CD4-positive, alpha-beta memory T cell (primary cell): ENCODE results near the gene FPGT. TPM values are rescaled to one million over a fixed set of nuclear protein-coding genes. Genes with fewer than 3 reads are reported as not detected.
A peak's percentile ranks its signal among the peaks of the same experiment; 100 is the strongest.

Experiments
- CTCF ChIA-PET: fragments of 350-600 bp; sonication (Branson Sonifier 250); formaldehyde crosslinking; loops from one replicate; lab custom pipeline; 2021; ENCODE audit warnings: inconsistent platforms; ENCODE audit not compliant: partially characterized antibody; lab: Charles Lee
- POLR2A ChIA-PET: fragments of 350-600 bp; sonication (Branson Sonifier 250); formaldehyde crosslinking; loops from one replicate; lab custom pipeline; 2021; ENCODE audit not compliant: partially characterized antibody; lab: Charles Lee
- DNase-seq, 5 donors: peaks; one replicate each; pipeline versions ENCODE4 v3.0.0 to v3.0.0-alpha.2; 2020 to 2022; ENCODE audit warnings: mixed read lengths in 1 of 5
- H3K27ac ChIP-seq: one replicate; pipeline ENCODE4 v1.7.0; 2013; ENCODE audit warnings: low read depth, low read length
- H3K27me3 ChIP-seq: 2 replicates; pipeline ENCODE4 v1.7.0; 2013; ENCODE audit warnings: mild to moderate bottlenecking, low read length, moderate library complexity; ENCODE audit not compliant: insufficient read depth
- H3K36me3 ChIP-seq: 2 replicates; pipeline ENCODE4 v1.7.0; 2013; ENCODE audit warnings: mild to moderate bottlenecking, low read length, moderate library complexity; ENCODE audit not compliant: insufficient read depth
- H3K4me1 ChIP-seq: 2 replicates; pipeline ENCODE4 v1.7.0; 2013; ENCODE audit warnings: mild to moderate bottlenecking, low read length, moderate library complexity; ENCODE audit not compliant: insufficient read depth
- H3K4me3 ChIP-seq, 2 donors: one replicate each; pipeline ENCODE4 v1.7.0; 2013; ENCODE audit warnings: low read length in 2 of 2, mild to moderate bottlenecking in 1 of 2
- H3K9me3 ChIP-seq, 2 donors: one replicate each; pipeline ENCODE4 v1.7.0; 2013; ENCODE audit warnings: low read length in 2 of 2, control low read depth in 1 of 2; ENCODE audit not compliant: control insufficient read depth in 1 of 2
- H3K27ac Mint-ChIP-seq, 7 donors: one replicate each; pipeline ENCODE4 v1.8.0; 2020 to 2021; ENCODE audit warnings: mixed read lengths in 7 of 7, mild to moderate bottlenecking in 6 of 7, inconsistent platforms in 3 of 7, moderate library complexity in 3 of 7
- H3K27me3 Mint-ChIP-seq, 2 donors: one replicate each; pipeline ENCODE4 v1.8.0; 2020 to 2021; ENCODE audit warnings: mixed read lengths in 2 of 2
- H3K36me3 Mint-ChIP-seq, 2 donors: one replicate each; pipeline ENCODE4 v1.8.0; 2020 to 2021; ENCODE audit warnings: mixed read lengths in 2 of 2, inconsistent platforms in 1 of 2, mild to moderate bottlenecking in 1 of 2
- H3K4me1 Mint-ChIP-seq, 4 donors: one replicate each; pipeline ENCODE4 v1.8.0; 2020 to 2021; ENCODE audit warnings: mixed read lengths in 4 of 4, mild to moderate bottlenecking in 1 of 4
- H3K4me3 Mint-ChIP-seq, 8 donors: one replicate each; pipeline ENCODE4 v1.8.0; 2020 to 2021; ENCODE audit warnings: mixed read lengths in 8 of 8, mild to moderate bottlenecking in 7 of 8, moderate library complexity in 6 of 8, inconsistent platforms in 3 of 8
- H3K9me3 Mint-ChIP-seq, 8 donors: one replicate each; pipeline ENCODE4 v1.8.0; 2020 to 2021; ENCODE audit warnings: mixed read lengths in 8 of 8, mild to moderate bottlenecking in 5 of 8, inconsistent platforms in 3 of 8, moderate library complexity in 1 of 8
- intact Hi-C: fragments of 100-400 bp; cut with micrococcal nuclease; formaldehyde crosslinking; loops from one replicate; pipeline ENCODE4 v1.15.1; 2023
- polyA plus RNA-seq, 2 donors: library from polyadenylated mRNA; unstranded; fragments of 300-500 nt; fragmentation: Illumina TruSeq; gene quantifications; one replicate each; pipeline ENCODE4 v1.2.3, GENCODE V29; 2021
- total RNA-seq, 2 experiments: library from RNA; stranded (reverse); gene quantifications; one replicate each; pipeline ENCODE4 v1.2.3, GENCODE V29; 2021

Gene FPGT
- total and polyA plus RNA-seq, 4 experiments from 2014 or later, result 4.9 to 14.8 (median 9.7) TPM

DNA sequence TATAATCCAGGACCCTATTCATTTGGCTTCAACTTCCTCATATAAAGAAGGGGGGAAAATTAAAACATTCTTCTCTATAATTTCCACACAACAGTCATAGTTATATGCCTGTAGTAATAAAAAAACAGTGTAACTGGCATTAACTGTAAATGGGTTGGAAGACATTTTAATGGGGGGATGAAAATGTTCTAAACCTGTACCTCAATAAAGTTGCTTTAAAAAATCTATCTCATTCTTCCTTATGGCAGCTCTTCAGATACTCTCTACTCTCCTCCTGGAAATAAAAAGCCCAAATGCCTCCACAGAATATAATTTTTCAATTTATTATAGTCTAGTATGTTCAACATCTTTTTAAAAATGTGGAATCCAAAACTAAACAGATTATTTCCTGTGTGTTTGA, 2.7 kb upstream of the FPGT start:
- Histone ChIP-seq H3K27me3 (no peaks in the 10 kb centered on the region), H3K36me3 (no peaks in the 10 kb centered on the region), H3K9me3 (no peaks in the 10 kb centered on the region), H3K4me3 (no peak overlapping the region), H3K4me1 (peaks cover 22% of the 10 kb centered on the region), H3K27ac (no peak overlapping the region)
- POLR2A ChIA-PET, result no interaction called here
- H3K9me3 Mint-ChIP-seq, result peaks cover 0 to 1% (median 0%) of the 10 kb centered on the region in 8 donors
- H3K4me1 Mint-ChIP-seq, result peaks cover 10 to 24% (median 17%) of the 10 kb centered on the region in 4 donors
- no peak overlapping the region for H3K4me3 Mint-ChIP-seq
- no peaks in the 10 kb centered on the region for H3K27me3 Mint-ChIP-seq
- no peak overlapping the region for H3K27ac Mint-ChIP-seq
- H3K36me3 Mint-ChIP-seq, result peaks cover 4 to 8% of the 10 kb centered on the region in 2 donors
- intact Hi-C loops, result loop anchor here (5.0 kb wide), 1 partner anchor 1592 kb away; the partner anchor contains the start of gene RABGGTB
- no peak for DNase-seq
- CTCF ChIA-PET, result no interaction called here

DNA sequence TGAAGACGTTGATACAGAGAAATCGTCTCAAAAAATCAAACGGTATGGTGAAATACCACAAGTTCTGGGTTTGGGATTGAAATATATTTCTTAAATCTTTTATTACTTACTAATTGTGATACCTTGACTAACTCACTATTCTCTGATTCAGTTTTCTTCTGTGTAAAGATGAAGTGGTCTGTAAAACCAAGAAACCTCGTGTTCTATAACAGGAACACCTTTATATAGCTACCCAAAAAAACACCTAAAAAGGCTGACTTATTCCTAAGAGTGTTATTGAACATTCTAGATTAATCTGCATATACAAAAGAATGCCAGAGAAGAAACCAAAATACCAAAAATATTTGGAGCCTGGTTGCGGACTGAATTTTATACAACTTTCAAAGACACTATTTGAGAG, 787 bp upstream of the FPGT start:
- H3K36me3 Mint-ChIP-seq, result peaks cover 13 to 19% of the 10 kb centered on the region in 2 donors
- ChIA-PET POLR2A (interaction anchor here (2.6 kb wide), 1 partner anchor 536 kb away, joined by 15 read pairs; the partner anchor contains the start of genes CRYZ and TYW3), CTCF (no interaction called here)
- H3K4me3 ChIP-seq, result peak overlapping the region; percentile 79 to 92
- H3K27me3 ChIP-seq, result no peaks in the 10 kb centered on the region
- no peaks in the 10 kb centered on the region for H3K9me3 ChIP-seq
- peaks cover 10 to 24% (median 17%) of the 10 kb centered on the region in 4 donors for H3K4me1 Mint-ChIP-seq
- H3K36me3 ChIP-seq, result no peaks in the 10 kb centered on the region
- H3K27me3 Mint-ChIP-seq, result no peaks in the 10 kb centered on the region
- H3K4me1 ChIP-seq, result peaks cover 22% of the 10 kb centered on the region
- H3K27ac ChIP-seq, result peak overlapping the region; percentile 62
- peak overlapping the region; percentile 91 to 98 (median 96) for H3K27ac Mint-ChIP-seq
- H3K9me3 Mint-ChIP-seq, result no peaks in the 10 kb centered on the region
- DNase-seq, result peak in 1 of 5 donors; percentile 1
- intact Hi-C loops, result loop anchor here (5.0 kb wide), 1 partner anchor 1590 kb away; the partner anchor contains the start of gene RABGGTB
- H3K4me3 Mint-ChIP-seq, result peak overlapping the region; percentile 91 to 96 (median 94)

DNA sequence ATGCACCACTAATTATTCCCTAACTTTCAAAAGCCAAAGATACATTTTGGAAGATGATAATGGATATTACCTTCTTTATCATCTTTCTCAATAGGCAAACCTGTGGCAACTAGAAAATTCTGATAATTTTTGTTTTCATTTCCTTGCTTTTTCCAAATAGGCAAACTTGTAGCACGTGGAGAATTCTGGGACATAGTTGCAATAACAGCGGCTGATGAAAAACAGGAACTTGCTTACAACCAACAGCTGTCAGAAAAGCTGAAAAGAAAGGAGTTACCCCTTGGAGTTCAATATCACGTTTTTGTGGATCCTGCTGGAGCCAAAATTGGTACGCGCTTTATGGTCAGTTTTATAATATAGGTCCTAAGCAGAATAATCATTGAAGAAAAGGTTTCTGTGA, 1.5 kb downstream of the FPGT start:
- H3K4me3 ChIP-seq, result no peak overlapping the region
- Mint-ChIP-seq H3K4me1 (peaks cover 10 to 24% (median 17%) of the 10 kb centered on the region in 4 donors), H3K9me3 (no peaks in the 10 kb centered on the region)

DNA sequence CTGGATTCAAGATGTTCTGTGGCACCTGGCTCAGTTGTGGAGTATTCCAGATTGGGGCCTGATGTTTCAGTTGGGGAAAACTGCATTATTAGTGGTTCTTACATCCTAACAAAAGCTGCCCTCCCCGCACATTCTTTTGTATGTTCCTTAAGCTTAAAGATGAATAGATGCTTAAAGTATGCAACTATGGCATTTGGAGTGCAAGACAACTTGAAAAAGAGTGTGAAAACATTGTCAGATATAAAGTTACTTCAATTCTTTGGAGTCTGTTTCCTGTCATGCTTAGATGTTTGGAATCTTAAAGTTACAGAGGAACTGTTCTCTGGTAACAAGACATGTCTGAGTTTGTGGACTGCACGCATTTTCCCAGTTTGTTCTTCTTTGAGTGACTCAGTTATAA, 7.2 kb downstream of the FPGT start:
- H3K36me3 Mint-ChIP-seq, result peaks cover 34 to 42% of the 10 kb centered on the region in 2 donors
- Histone ChIP-seq H3K4me3 (no peak overlapping the region), H3K9me3 (no peaks in the 10 kb centered on the region), H3K27ac (no peak overlapping the region), H3K36me3 (peaks cover 10% of the 10 kb centered on the region), H3K4me1 (no peaks in the 10 kb centered on the region), H3K27me3 (no peaks in the 10 kb centered on the region)
- no peak overlapping the region for H3K27ac Mint-ChIP-seq
- H3K27me3 Mint-ChIP-seq, result no peaks in the 10 kb centered on the region
- POLR2A ChIA-PET, result no interaction called here
- CTCF ChIA-PET, result no interaction called here
- no peak overlapping the region for H3K4me3 Mint-ChIP-seq
- intact Hi-C loops, result no loop called here
- no peak for DNase-seq
- H3K9me3 Mint-ChIP-seq, result peaks cover 0 to 3% (median 0%) of the 10 kb centered on the region in 8 donors
- H3K4me1 Mint-ChIP-seq, result peaks cover 0 to under 1% (median 0%) of the 10 kb centered on the region in 4 donors

More for the DNA sequence above, 1.5 kb downstream of the FPGT start:
- peak overlapping the region in 4 of 8 donors; percentile 91 to 96 (median 94) for H3K4me3 Mint-ChIP-seq
- peaks cover 19 to 23% of the 10 kb centered on the region in 2 donors for H3K36me3 Mint-ChIP-seq
- intact Hi-C loops, result loop anchor here (5.0 kb wide), 1 partner anchor 1588 kb away; the partner anchor contains the start of gene RABGGTB
- Histone ChIP-seq H3K9me3 (no peaks in the 10 kb centered on the region), H3K36me3 (peaks cover 2% of the 10 kb centered on the region), H3K27me3 (no peaks in the 10 kb centered on the region), H3K27ac (no peak overlapping the region), H3K4me1 (peaks cover 22% of the 10 kb centered on the region)
- POLR2A ChIA-PET, result no interaction called here
- CTCF ChIA-PET, result no interaction called here
- no peak for DNase-seq
- H3K27me3 Mint-ChIP-seq, result no peaks in the 10 kb centered on the region
- H3K27ac Mint-ChIP-seq, result peak overlapping the region in 3 of 7 donors; percentile 91 to 98 (median 98)

DNA sequence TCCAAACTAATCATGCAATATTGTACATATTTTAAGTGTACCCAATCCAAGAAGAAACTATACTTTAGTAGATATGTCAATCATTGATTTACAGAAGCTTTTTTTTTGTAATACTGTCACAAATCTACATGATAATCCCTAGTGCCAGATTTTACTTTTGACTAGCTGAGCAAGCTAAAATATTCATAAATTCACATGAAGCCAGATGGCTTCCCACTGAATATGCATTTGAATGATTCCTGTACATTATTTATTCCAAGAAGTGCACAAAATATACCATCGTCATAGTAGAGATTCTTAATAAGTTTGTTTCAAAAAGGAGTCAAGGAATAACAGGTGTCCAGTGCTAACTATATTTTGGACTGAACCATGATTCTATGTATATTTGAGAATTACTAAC, 17.2 kb downstream of the FPGT start:
- Histone ChIP-seq H3K4me3 (no peak overlapping the region), H3K27me3 (no peaks in the 10 kb centered on the region), H3K4me1 (no peaks in the 10 kb centered on the region), H3K9me3 (no peaks in the 10 kb centered on the region), H3K27ac (no peak overlapping the region), H3K36me3 (no peaks in the 10 kb centered on the region)
- H3K36me3 Mint-ChIP-seq, result peaks cover 3 to 12% of the 10 kb centered on the region in 2 donors
- ChIA-PET POLR2A (no interaction called here), CTCF (no interaction called here)
- peaks cover 0 to 2% of the 10 kb centered on the region in 2 donors for H3K27me3 Mint-ChIP-seq
- H3K4me1 Mint-ChIP-seq, result no peaks in the 10 kb centered on the region
- intact Hi-C loops, result no loop called here
- H3K9me3 Mint-ChIP-seq, result peaks cover 0 to 3% (median 1%) of the 10 kb centered on the region in 8 donors
- H3K4me3 Mint-ChIP-seq, result no peak overlapping the region
- no peak for DNase-seq
- no peak overlapping the region for H3K27ac Mint-ChIP-seq

DNA sequence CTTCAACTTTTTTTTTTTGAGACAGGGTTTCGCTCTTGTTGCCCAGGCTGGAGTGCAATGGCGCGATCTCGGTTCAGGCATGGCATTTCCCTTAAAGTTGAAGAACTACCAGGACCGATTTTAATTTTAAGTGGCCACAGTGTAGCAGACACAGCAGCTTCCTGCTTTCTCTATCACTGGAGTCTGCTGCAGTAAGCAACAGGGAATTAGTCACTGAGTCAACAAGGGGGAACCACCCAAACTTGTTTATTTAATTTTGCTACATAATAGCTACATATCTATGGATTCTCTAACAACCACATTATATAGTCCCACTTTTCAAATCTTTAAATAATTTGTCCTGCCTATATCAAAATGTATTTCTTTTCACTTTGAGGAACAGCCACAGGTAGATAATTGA, 24.7 kb downstream of the FPGT start:
- H3K9me3 Mint-ChIP-seq, result peaks cover 2 to 66% (median 48%) of the 10 kb centered on the region in 8 donors
- H3K27ac Mint-ChIP-seq, result no peak overlapping the region
- Histone ChIP-seq H3K27me3 (no peaks in the 10 kb centered on the region), H3K4me1 (no peaks in the 10 kb centered on the region), H3K36me3 (no peaks in the 10 kb centered on the region), H3K27ac (no peak overlapping the region), H3K9me3 (no peaks in the 10 kb centered on the region), H3K4me3 (no peak overlapping the region)
- DNase-seq, result no peak
- H3K36me3 Mint-ChIP-seq, result peaks cover 9 to 18% of the 10 kb centered on the region in 2 donors
- H3K4me3 Mint-ChIP-seq, result no peak overlapping the region
- intact Hi-C loops, result no loop called here
- no peaks in the 10 kb centered on the region for H3K27me3 Mint-ChIP-seq
- CTCF ChIA-PET, result no interaction called here
- POLR2A ChIA-PET, result no interaction called here
- H3K4me1 Mint-ChIP-seq, result no peaks in the 10 kb centered on the region

DNA sequence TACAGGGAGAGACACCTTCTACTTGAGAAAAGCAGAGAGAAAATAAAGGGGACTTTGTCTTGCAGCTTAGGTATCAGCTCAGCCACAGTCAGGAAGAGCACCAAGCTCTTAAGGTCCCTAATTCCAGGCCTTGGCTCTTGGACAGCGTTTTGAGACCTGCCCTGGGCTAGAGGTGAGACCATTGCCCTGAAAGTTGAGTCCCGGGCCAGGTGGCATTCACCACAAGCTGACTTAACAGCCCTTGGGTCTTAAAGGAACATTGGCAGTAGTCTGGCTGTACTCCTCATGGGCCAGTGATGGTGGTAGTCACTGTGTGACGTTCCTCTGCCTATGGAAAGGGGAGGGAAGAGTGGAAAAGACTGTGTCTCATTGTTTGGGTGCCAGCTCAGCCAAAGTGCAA, 25.4 kb downstream of the FPGT start:
- CTCF ChIA-PET, result no interaction called here
- Histone ChIP-seq H3K9me3 (no peaks in the 10 kb centered on the region), H3K36me3 (no peaks in the 10 kb centered on the region), H3K4me3 (no peak overlapping the region), H3K27me3 (no peaks in the 10 kb centered on the region), H3K4me1 (no peaks in the 10 kb centered on the region), H3K27ac (no peak overlapping the region)
- DNase-seq, result no peak
- H3K4me3 Mint-ChIP-seq, result no peak overlapping the region
- intact Hi-C loops, result no loop called here
- H3K27ac Mint-ChIP-seq, result no peak overlapping the region
- no peaks in the 10 kb centered on the region for H3K4me1 Mint-ChIP-seq
- H3K27me3 Mint-ChIP-seq, result no peaks in the 10 kb centered on the region
- H3K36me3 Mint-ChIP-seq, result peaks cover 9 to 18% of the 10 kb centered on the region in 2 donors
- POLR2A ChIA-PET, result no interaction called here
- peaks cover 2 to 71% (median 53%) of the 10 kb centered on the region in 8 donors for H3K9me3 Mint-ChIP-seq
